ENCODE measurements around the gene PDPK1. TPM values are rescaled to one million over a fixed set of nuclear protein-coding genes. Genes with fewer than 3 reads are reported as not detected.
A peak's percentile ranks its signal among the peaks of the same experiment; 100 is the strongest.

The PDPK1 gene
- total and polyA plus RNA-seq, 2 of the 4 experiments (the other 2 are of a cell fraction) = 10.6 to 27.3 TPM

DNA sequence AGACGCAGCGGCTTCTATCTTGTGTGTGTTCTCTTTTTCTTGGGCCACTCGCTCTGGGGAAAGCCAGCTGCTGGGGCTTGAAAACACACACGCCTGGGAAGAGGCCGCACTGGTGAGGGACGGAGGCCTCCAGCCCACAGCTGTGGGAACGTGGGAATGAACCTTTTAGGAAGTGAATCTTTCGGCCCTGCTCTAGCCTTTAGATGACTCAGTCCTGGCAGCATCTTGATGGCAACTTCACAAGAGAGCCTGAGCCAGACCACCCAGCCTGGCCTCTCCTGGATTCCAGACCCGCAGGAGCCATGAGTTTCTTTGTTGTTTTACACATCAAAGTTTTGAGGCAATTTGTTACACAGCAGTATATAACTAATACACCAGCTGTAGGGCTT lies 2.2 kb upstream of the PDPK1 start:
- Histone ChIP-seq H2BK120ac (ENCODE audit: low read depth, low read length) (peak overlapping the region; percentile 46), H3K56ac (ENCODE audit: extremely low read depth, insufficient read depth, low read length) (no peak overlapping the region), H4K20me1 (ENCODE audit: insufficient read depth, low read length) (peaks cover 21% of the 10 kb centered on the region), H3K27me3 (ENCODE audit: control insufficient read depth, insufficient read depth, low read length) (no peaks in the 10 kb centered on the region), H3K27ac (ENCODE audit: insufficient read depth, low read length) (peak overlapping the region; percentile 65; the same call in 1 of the 2 replicates), H4K91ac (ENCODE audit: insufficient read depth, low read depth, low read length) (peak overlapping the region; percentile 48), H3K14ac (replicated peaks; ENCODE audit: low read depth, low read length) (peak overlapping the region; percentile 78; the same call in 1 of the 2 replicates), H3K9ac (ENCODE audit: low read depth, low read length) (no peak overlapping the region), H3K4ac (ENCODE audit: low read depth, low read length) (peak overlapping the region; percentile 83), H3K18ac (ENCODE audit: low read depth, low read length) (peak overlapping the region; percentile 10; the same call in 1 of the 2 replicates), H2BK5ac (ENCODE audit: low read depth, low read length, poor library complexity, severe bottlenecking) (peak overlapping the region; percentile 66), H2AFZ (replicated peaks; ENCODE audit: low read length, poor library complexity) (peak overlapping the region; percentile 71), H3K79me1 (ENCODE audit: low read depth in 1 of 2, low read length in 2 of 2) (peaks cover 0 to 30% of the 10 kb centered on the region in 2 experiments; a peak in 3 of 4 replicates), H4K5ac (ENCODE audit: low read depth, low read length) (peak overlapping the region; percentile 55), H3K36me3 (ENCODE audit: control insufficient read depth, insufficient read depth, low read length) (peaks cover 2% of the 10 kb centered on the region; the same call in 1 of the 2 replicates), H3K4me1 (ENCODE audit: control insufficient read depth, insufficient read depth, low read length) (peaks cover 21% of the 10 kb centered on the region), H3K9me1 (ENCODE audit: insufficient read depth, low read length) (peaks cover 18% of the 10 kb centered on the region), H3K4me2 (ENCODE audit: low read depth, low read length) (0 out of 2 replicates have a peak overlapping the region, but pooled peaks have one; percentile 22), H2AK9ac (replicated peaks; ENCODE audit: low read depth, low read length, poor library complexity) (peak overlapping the region; percentile 85), H3K9me3 (ENCODE audit: control insufficient read depth, insufficient read depth, low read length) (no peaks in the 10 kb centered on the region), H2BK15ac (ENCODE audit: low read depth, low read length) (no peak overlapping the region; the same call in 2 of the 3 replicates), H2AK5ac (ENCODE audit: low read depth, low read length) (peak overlapping the region; percentile 94; the same call in 1 of the 2 replicates), H2BK20ac (ENCODE audit: low read depth, low read length) (peak overlapping the region; percentile 49; the same call in 1 of the 2 replicates), H4K8ac (ENCODE audit: low read depth in 2 of 2, low read length in 2 of 2) (peak overlapping the region; percentile 39 to 64; a peak in 3 of 4 replicates), H3K4me3 (ENCODE audit: insufficient read depth, low read depth, low read length) (no peak overlapping the region), H3K23ac (ENCODE audit: low read depth, low read length) (peak overlapping the region; percentile 16)
- intact Hi-C loops (cut with micrococcal nuclease) = no loop called here
- ATAC-seq (ENCODE audit: low read depth) = no peak
- WGBS, 2 experiments (ENCODE audit: extremely low coverage in 2 of 2, insufficient read length in 1 of 2) = 18% methylated on average over 2 of the region's 9 CpGs; no CpG with 5 or more reads in 1 of the 2 experiments
- ChIA-PET CTCF (interaction anchor here (0.6 kb wide), 1 partner anchor 32 kb away, joined by 3 read pairs; no protein-coding TSS in a partner anchor), POLR2A (ENCODE audit: unreplicated experiment) (interaction anchor here (0.6 kb wide), 1 partner anchor 9 kb away, joined by 6 read pairs; no protein-coding TSS in a partner anchor)
- dilution Hi-C loops (cut with HindIII; ENCODE audit: low sequenced_read_pairs, unreplicated experiment) = no loop called here
- in situ Hi-C loops (cut with MboI; ENCODE audit: low sequenced_read_pairs) = no loop called here
- TF ChIP-seq SMC3 (IDR thresholded peaks at IDR 0.05; ENCODE audit: low read depth, low read length) (no peak), MAZ (IDR thresholded peaks at IDR 0.05; ENCODE audit: borderline replicate concordance, low read depth, low read length) (no peak), RAD21 (IDR thresholded peaks at IDR 0.05; ENCODE audit: low read length) (no peak), RCOR1 (IDR thresholded peaks at IDR 0.05; ENCODE audit: insufficient replicate concordance, low read length) (no peak), MXI1 (IDR thresholded peaks at IDR 0.05; ENCODE audit: borderline replicate concordance, low read depth, low read length) (no peak), POLR2A (IDR thresholded peaks at IDR 0.05; ENCODE audit: low read depth, low read length) (no peak; the same call in 1 of the 2 replicates), NFE2L2 (IDR thresholded peaks at IDR 0.05; ENCODE audit: low read depth, low read length) (no peak), CEBPB (IDR thresholded peaks at IDR 0.05; ENCODE audit: low read depth, low read length) (no peak), FOS (IDR thresholded peaks at IDR 0.05; ENCODE audit: low read depth, low read length) (no peak), BHLHE40 (IDR thresholded peaks at IDR 0.05; ENCODE audit: low read depth, low read length) (no peak), CHD1 (IDR thresholded peaks at IDR 0.05; ENCODE audit: low read depth, low read length) (no peak), RFX5 (IDR thresholded peaks at IDR 0.05; ENCODE audit: low read depth, low read length) (no peak)
- TF ChIP-seq, protein P1, sequence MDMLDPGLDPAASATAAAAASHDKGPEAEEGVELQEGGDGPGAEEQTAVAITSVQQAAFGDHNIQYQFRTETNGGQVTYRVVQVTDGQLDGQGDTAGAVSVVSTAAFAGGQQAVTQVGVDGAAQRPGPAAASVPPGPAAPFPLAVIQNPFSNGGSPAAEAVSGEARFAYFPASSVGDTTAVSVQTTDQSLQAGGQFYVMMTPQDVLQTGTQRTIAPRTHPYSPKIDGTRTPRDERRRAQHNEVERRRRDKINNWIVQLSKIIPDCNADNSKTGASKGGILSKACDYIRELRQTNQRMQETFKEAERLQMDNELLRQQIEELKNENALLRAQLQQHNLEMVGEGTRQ (IDR thresholded peaks at IDR 0.05; ENCODE audit: low read depth, low read length) = no peak
- TF ChIP-seq, protein P2, sequence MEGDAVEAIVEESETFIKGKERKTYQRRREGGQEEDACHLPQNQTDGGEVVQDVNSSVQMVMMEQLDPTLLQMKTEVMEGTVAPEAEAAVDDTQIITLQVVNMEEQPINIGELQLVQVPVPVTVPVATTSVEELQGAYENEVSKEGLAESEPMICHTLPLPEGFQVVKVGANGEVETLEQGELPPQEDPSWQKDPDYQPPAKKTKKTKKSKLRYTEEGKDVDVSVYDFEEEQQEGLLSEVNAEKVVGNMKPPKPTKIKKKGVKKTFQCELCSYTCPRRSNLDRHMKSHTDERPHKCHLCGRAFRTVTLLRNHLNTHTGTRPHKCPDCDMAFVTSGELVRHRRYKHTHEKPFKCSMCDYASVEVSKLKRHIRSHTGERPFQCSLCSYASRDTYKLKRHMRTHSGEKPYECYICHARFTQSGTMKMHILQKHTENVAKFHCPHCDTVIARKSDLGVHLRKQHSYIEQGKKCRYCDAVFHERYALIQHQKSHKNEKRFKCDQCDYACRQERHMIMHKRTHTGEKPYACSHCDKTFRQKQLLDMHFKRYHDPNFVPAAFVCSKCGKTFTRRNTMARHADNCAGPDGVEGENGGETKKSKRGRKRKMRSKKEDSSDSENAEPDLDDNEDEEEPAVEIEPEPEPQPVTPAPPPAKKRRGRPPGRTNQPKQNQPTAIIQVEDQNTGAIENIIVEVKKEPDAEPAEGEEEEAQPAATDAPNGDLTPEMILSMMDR (conservative IDR thresholded peaks at IDR 0.05; ENCODE audit: low read depth, low read length) = no peak
- peak; percentile 93 for DNase-seq
- BruUV-seq (replicated peaks) = no TSS peak

Measured in IMR-90 (cell line).